ENCODE results near the gene KLHL25. TPM values are rescaled to one million over a fixed set of nuclear protein-coding genes. Genes with fewer than 3 reads are reported as not detected.

The KLHL25 gene
- polyA plus RNA-seq, 1 donor from 2014 or later: 38.9 TPM

DNA sequence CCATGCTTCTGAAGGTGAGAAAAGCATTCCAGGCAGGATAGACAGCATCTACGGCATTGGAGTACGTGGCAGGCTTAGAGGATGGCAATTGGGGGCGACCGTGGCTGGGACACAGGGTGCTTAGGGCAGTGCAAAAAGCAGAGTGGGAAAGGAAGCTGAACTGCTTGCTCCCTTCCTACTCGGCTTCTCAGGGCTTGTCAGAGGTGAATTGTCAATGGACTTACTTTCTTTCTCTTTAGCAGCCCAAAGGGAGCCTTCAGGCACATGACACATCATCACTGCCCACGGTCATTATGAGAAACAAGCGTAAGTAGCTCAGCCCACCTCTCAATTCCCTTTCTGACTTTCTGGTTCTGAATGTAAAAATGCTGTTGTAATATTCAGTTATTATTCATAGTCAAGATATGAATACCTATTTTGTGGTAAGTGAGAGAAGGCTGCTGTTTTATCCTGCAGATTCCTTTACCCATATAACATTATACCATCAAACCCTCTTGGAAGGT is 84.3 kb downstream of the KLHL25 start:
- Histone ChIP-seq H3K9ac (ENCODE audit: low read length) (no peak overlapping the region), H3K27me3 (ENCODE audit: insufficient read depth, low read depth, low read length) (no peaks in the 10 kb centered on the region), H3K4me2 (ENCODE audit: low read length) (no peak overlapping the region), H3F3A (ENCODE audit: insufficient read depth, low read length, poor library complexity, severe bottlenecking) (no peaks in the 10 kb centered on the region), H3K27ac (ENCODE audit: low read length) (no peak overlapping the region), H3K36me3 (ENCODE audit: insufficient read depth, low read length) (no peaks in the 10 kb centered on the region), H4K20me1 (ENCODE audit: insufficient read depth) (no peaks in the 10 kb centered on the region), H3K9me2 (ENCODE audit: insufficient read depth, low read length) (no peaks in the 10 kb centered on the region), H3K9me3 (ENCODE audit: low read length) (no peaks in the 10 kb centered on the region), H2AFZ (ENCODE audit: low read depth, low read length) (no peak overlapping the region), H3K79me2 (replicated peaks; ENCODE audit: insufficient read depth, low read length) (no peaks in the 10 kb centered on the region), H3K4me3 (ENCODE audit: low read length) (no peak overlapping the region)
- TF ChIP-seq CTCF (IDR thresholded peaks at IDR 0.05; ENCODE audit: poor library complexity, severe bottlenecking) (no peak), REST (IDR thresholded peaks at IDR 0.05; ENCODE audit: borderline replicate concordance) (no peak), EP300 (conservative IDR thresholded peaks at IDR 0.05; ENCODE audit: poor library complexity, severe bottlenecking) (no peak), EZH2 (IDR thresholded peaks at IDR 0.05; ENCODE audit: borderline replicate concordance, insufficient read depth, low read length, poor library complexity, severe bottlenecking) (no peak), RAD21 (conservative IDR thresholded peaks at IDR 0.05) (no peak), TAF1 (IDR thresholded peaks at IDR 0.05; ENCODE audit: low read depth) (no peak), MXI1 (conservative IDR thresholded peaks at IDR 0.05; ENCODE audit: poor library complexity, severe bottlenecking) (no peak), POLR2AphosphoS5 (IDR thresholded peaks at IDR 0.05) (no peak), SMC3 (conservative IDR thresholded peaks at IDR 0.05; ENCODE audit: poor library complexity) (no peak)

Small RNAs within 50 kb of the gene (small RNA-seq; reads per million reads assigned to genes)
- 0 to 0.53 (median 0) reads per million in 3 experiments for gene AC021739.1
- 4.3 to 13.3 (median 5.2) reads per million in 3 experiments for gene MIR1276
- gene MIR548AP: 0 reads per million in 3 experiments
- 0 reads per million in 3 experiments for gene RNU6-231P

Data from neural cell (in vitro differentiated cells).